Measurements from ENCODE around the gene PVALEF.

- TF ChIP-seq CTCF (IDR thresholded peaks at IDR 0.05) (no peak), ZFX (IDR thresholded peaks at IDR 0.05; ENCODE audit: borderline replicate concordance) (no peak)
Measured at GRCh38 chr17:81178136-81179091, 13.1 kb downstream of the PVALEF start.
